ENCODE results near the gene SST. TPM values are rescaled to one million over a fixed set of nuclear protein-coding genes. Genes with fewer than 3 reads are reported as not detected.

SST gene
- total RNA-seq, 1 experiment from 2014 or later = not detected

GRCh38 chr3:187694801-187695200 is 24.6 kb upstream of the SST start:
- Mint-ChIP-seq H3K4me1 (ENCODE audit: low read depth, unreplicated experiment) (no peaks in the 10 kb centered on the region), H3K4me3 (ENCODE audit: unreplicated experiment) (no peak overlapping the region), H3K27ac (ENCODE audit: unreplicated experiment) (no peak overlapping the region), H3K27me3 (ENCODE audit: insufficient read depth, unreplicated experiment) (peaks cover 15% of the 10 kb centered on the region), H3K9me3 (ENCODE audit: unreplicated experiment) (peaks cover 14% of the 10 kb centered on the region), H3K36me3 (ENCODE audit: insufficient read depth, unreplicated experiment) (no peaks in the 10 kb centered on the region)
- H3K36me3 ChIP-seq (ENCODE audit: control insufficient read depth, insufficient read depth, low read length) = no peaks in the 10 kb centered on the region
- no TSS peak for BruUV-seq (replicated peaks)
- no peak overlapping the region for H3K4me3 ChIP-seq (ENCODE audit: low read depth, low read length)
- DNase-seq = no peak
- POLR2A ChIA-PET = no interaction called here
- no peaks in the 10 kb centered on the region; the same call in 1 of the 2 replicates for H3K27me3 ChIP-seq (replicated peaks; ENCODE audit: control insufficient read depth, insufficient read depth, low read length)
- TF ChIP-seq CTCF (IDR thresholded peaks at IDR 0.05; ENCODE audit: insufficient read depth in 1 of 2, low read depth in 1 of 2, low read length in 1 of 2, severe bottlenecking in 1 of 2, unreplicated experiment in 1 of 2) = no peak
- intact Hi-C loops (cut with micrococcal nuclease; ENCODE audit: unreplicated experiment) = no loop called here
- H3K9me3 ChIP-seq = no peaks in the 10 kb centered on the region
- CTCF ChIA-PET = interaction anchor here (0.5 kb wide), 1 partner anchor 473 kb away, joined by 4 read pairs; no protein-coding TSS in a partner anchor
- H3K4me1 ChIP-seq = no peaks in the 10 kb centered on the region

- no peaks in the 10 kb centered on the region; the same call in none of the 2 replicates for H3K27me3 ChIP-seq (replicated peaks; ENCODE audit: control insufficient read depth, insufficient read depth, low read length)
- no peak for TF ChIP-seq CTCF (IDR thresholded peaks at IDR 0.05; ENCODE audit: insufficient read depth in 1 of 2, low read depth in 1 of 2, low read length in 1 of 2, severe bottlenecking in 1 of 2, unreplicated experiment in 1 of 2)
- intact Hi-C loops (cut with micrococcal nuclease; ENCODE audit: unreplicated experiment) = no loop called here
- ChIA-PET CTCF (no interaction called here), POLR2A (no interaction called here)
- Mint-ChIP-seq H3K36me3 (ENCODE audit: insufficient read depth, unreplicated experiment) (no peaks in the 10 kb centered on the region), H3K4me3 (ENCODE audit: unreplicated experiment) (no peak overlapping the region), H3K4me1 (ENCODE audit: low read depth, unreplicated experiment) (no peaks in the 10 kb centered on the region), H3K27ac (ENCODE audit: unreplicated experiment) (no peak overlapping the region), H3K27me3 (ENCODE audit: insufficient read depth, unreplicated experiment) (peaks cover 15% of the 10 kb centered on the region), H3K9me3 (ENCODE audit: unreplicated experiment) (peaks cover 14% of the 10 kb centered on the region)
- H3K36me3 ChIP-seq (ENCODE audit: control insufficient read depth, insufficient read depth, low read length) = no peaks in the 10 kb centered on the region
- H3K4me3 ChIP-seq (ENCODE audit: low read depth, low read length) = no peak overlapping the region
- BruUV-seq (replicated peaks) = no TSS peak
- H3K4me1 ChIP-seq = no peaks in the 10 kb centered on the region
- no peak for DNase-seq
- no peaks in the 10 kb centered on the region for H3K9me3 ChIP-seq
These were observed 23.2 kb upstream of the SST start for GRCh38 chr3:187693431-187693830.

GRCh38 chr3:187689984-187690383 is 19.8 kb upstream of the SST start:
- no peak for TF ChIP-seq CTCF (IDR thresholded peaks at IDR 0.05; ENCODE audit: insufficient read depth in 1 of 2, low read depth in 1 of 2, low read length in 1 of 2, severe bottlenecking in 1 of 2, unreplicated experiment in 1 of 2)
- Histone ChIP-seq H3K27me3 (replicated peaks; ENCODE audit: control insufficient read depth, insufficient read depth, low read length) (no peaks in the 10 kb centered on the region; the same call in none of the 2 replicates), H3K36me3 (ENCODE audit: control insufficient read depth, insufficient read depth, low read length) (no peaks in the 10 kb centered on the region), H3K4me3 (ENCODE audit: low read depth, low read length) (no peak overlapping the region), H3K9me3 (peaks cover 14% of the 10 kb centered on the region), H3K4me1 (no peaks in the 10 kb centered on the region)
- POLR2A ChIA-PET = no interaction called here
- Mint-ChIP-seq H3K4me1 (ENCODE audit: low read depth, unreplicated experiment) (no peaks in the 10 kb centered on the region), H3K36me3 (ENCODE audit: insufficient read depth, unreplicated experiment) (no peaks in the 10 kb centered on the region), H3K27ac (ENCODE audit: unreplicated experiment) (no peak overlapping the region), H3K4me3 (ENCODE audit: unreplicated experiment) (no peak overlapping the region), H3K9me3 (ENCODE audit: unreplicated experiment) (peaks cover 32% of the 10 kb centered on the region), H3K27me3 (ENCODE audit: insufficient read depth, unreplicated experiment) (peaks cover 9% of the 10 kb centered on the region)
- intact Hi-C loops (cut with micrococcal nuclease; ENCODE audit: unreplicated experiment) = no loop called here
- no peak for DNase-seq
- no TSS peak for BruUV-seq (replicated peaks)
- CTCF ChIA-PET = no interaction called here
